Neural cell (in vitro differentiated cells): ENCODE measurements around the gene COPS2. TPM values are rescaled to one million over a fixed set of nuclear protein-coding genes. Genes with fewer than 3 reads are reported as not detected.

Experiments
- H2AFZ ChIP-seq: fragments of 200-600, 300-800 bp; sonication (generic), shearing (Covaris generic); 2 replicates; pipeline ENCODE4 v1.6.0; 2014; ENCODE audit warnings: low read depth, mild to moderate bottlenecking, antibody characterized with exemption, low read length, moderate library complexity
- H3F3A ChIP-seq: fragments of 200-600 bp; shearing (Covaris generic); 2 replicates; pipeline ENCODE4 v1.6.1; 2016; ENCODE audit warnings: mild to moderate bottlenecking, moderate library complexity, mixed read lengths, antibody characterized with exemption, low read length; ENCODE audit not compliant: insufficient read depth, poor library complexity, severe bottlenecking
- H3K27ac ChIP-seq: fragments of 200-600, 300-800 bp; sonication (generic), shearing (Covaris generic); 2 replicates; pipeline ENCODE4 v1.5.1; 2014; ENCODE audit warnings: mild to moderate bottlenecking, low read length, moderate library complexity
- H3K27me3 ChIP-seq: fragments of 300-800, 200-600 bp; sonication (generic), shearing (Covaris generic); 2 replicates; pipeline ENCODE4 v1.6.0; 2014; ENCODE audit warnings: mild to moderate bottlenecking, low read depth, low read length, moderate library complexity; ENCODE audit not compliant: insufficient read depth
- H3K36me3 ChIP-seq: fragments of 300-800, 200-600 bp; sonication (generic), shearing (Covaris generic); 2 replicates; pipeline ENCODE4 v1.5.1; 2014; ENCODE audit warnings: mild to moderate bottlenecking, antibody characterized with exemption, low read length, moderate library complexity; ENCODE audit not compliant: insufficient read depth
- H3K4me2 ChIP-seq: fragments of 300-800, 200-600 bp; sonication (generic), shearing (Covaris generic); 2 replicates; pipeline ENCODE4 v1.6.0; 2014; ENCODE audit warnings: mild to moderate bottlenecking, low read length
- H3K4me3 ChIP-seq: fragments of 300-800, 200-600 bp; sonication (generic), shearing (Covaris generic); 2 replicates; pipeline ENCODE4 v1.5.1; 2014; ENCODE audit warnings: mild to moderate bottlenecking, low read length, moderate library complexity
- H3K79me2 ChIP-seq: fragments of 200-600 bp; shearing (Covaris generic); replicated peaks from 2 replicates; pipeline ENCODE4 v1.6.0; 2014; ENCODE audit warnings: mild to moderate bottlenecking, low read length, moderate library complexity; ENCODE audit not compliant: insufficient read depth
- H3K9ac ChIP-seq: fragments of 300-800, 200-600 bp; sonication (generic), shearing (Covaris generic); 2 replicates; pipeline ENCODE4 v1.6.1; 2016; ENCODE audit warnings: mild to moderate bottlenecking, low read length, mixed read lengths
- H3K9me2 ChIP-seq: fragments of 200-600 bp; shearing (Covaris generic); 2 replicates; pipeline ENCODE4 v1.6.1; 2016; ENCODE audit warnings: mild to moderate bottlenecking, low read length, mixed read lengths; ENCODE audit not compliant: insufficient read depth
- H3K9me3 ChIP-seq: fragments of 200-600, 300-800 bp; sonication (generic), shearing (Covaris generic); 2 replicates; pipeline ENCODE4 v1.6.1; 2016; ENCODE audit warnings: mild to moderate bottlenecking, mixed run types, low read length, moderate library complexity, mixed read lengths
- H4K20me1 ChIP-seq: fragments of 200-600 bp; shearing (Covaris generic); 2 replicates; pipeline ENCODE4 v1.6.1; 2016; ENCODE audit warnings: mild to moderate bottlenecking, mixed run types; ENCODE audit not compliant: insufficient read depth
- EP300 ChIP-seq: fragments of 450-650 bp; conservative IDR thresholded peaks from 2 replicates; pipeline ENCODE4 v1.6.1; 2014; ENCODE audit warnings: antibody characterized with exemption, mild to moderate bottlenecking, moderate library complexity; ENCODE audit not compliant: poor library complexity, severe bottlenecking
- EZH2 ChIP-seq: fragments of 200-600, 300-800 bp; shearing (Covaris generic), sonication (generic); IDR thresholded peaks from 2 replicates; pipeline ENCODE4 v1.6.1; 2014; ENCODE audit warnings: antibody characterized with exemption, low read length, borderline replicate concordance, mild to moderate bottlenecking; ENCODE audit not compliant: insufficient read depth, poor library complexity, severe bottlenecking
- MXI1 ChIP-seq: fragments of 450-650 bp; conservative IDR thresholded peaks from 2 replicates; pipeline ENCODE4 v1.6.1; 2014; ENCODE audit warnings: antibody characterized with exemption, mild to moderate bottlenecking; ENCODE audit not compliant: poor library complexity, severe bottlenecking
- POLR2AphosphoS5 ChIP-seq: IDR thresholded peaks from 2 replicates; pipeline ENCODE4 v1.6.1; 2012
- RAD21 ChIP-seq: fragments of 450-650 bp; conservative IDR thresholded peaks from 2 replicates; pipeline ENCODE4 v1.6.1; 2014; ENCODE audit warnings: antibody characterized with exemption, mild to moderate bottlenecking, moderate library complexity
- REST ChIP-seq: IDR thresholded peaks from 2 replicates; pipeline ENCODE4 v1.6.1; 2012; ENCODE audit warnings: borderline replicate concordance
- SMC3 ChIP-seq: fragments of 450-650 bp; conservative IDR thresholded peaks from 2 replicates; pipeline ENCODE4 v1.6.1; 2014; ENCODE audit warnings: antibody characterized with exemption, mild to moderate bottlenecking, moderate library complexity; ENCODE audit not compliant: poor library complexity
- TAF1 ChIP-seq: IDR thresholded peaks from 2 replicates; pipeline ENCODE4 v1.6.1; 2012; ENCODE audit warnings: low read depth
- polyA plus RNA-seq: library from polyadenylated mRNA; depleted of rRNA; stranded (reverse); fragments of >200 nt; gene quantifications from 2 replicates; pipeline ENCODE4 v1.2.3, GENCODE V29; 2014
- TF ChIP-seq, protein P1 (sequence below): fragments of 450-650 bp; IDR thresholded peaks from 2 replicates; pipeline ENCODE4 v1.5.1; 2014; ENCODE audit warnings: antibody characterized with exemption, mild to moderate bottlenecking, moderate library complexity; ENCODE audit not compliant: poor library complexity, severe bottlenecking

Gene COPS2
- polyA plus RNA-seq, 1 donor from 2014 or later = 88.8 TPM

- no peak overlapping the region for H3K4me3 ChIP-seq
- no peaks in the 10 kb centered on the region for H3K36me3 ChIP-seq
- H4K20me1 ChIP-seq = no peaks in the 10 kb centered on the region
- H3K27ac ChIP-seq = no peak overlapping the region
- no peak for TF ChIP-seq RAD21
- no peak for TF ChIP-seq EP300
- TF ChIP-seq POLR2AphosphoS5 = no peak
- no peak for TF ChIP-seq MXI1
- no peak for TF ChIP-seq EZH2
- no peak for TF ChIP-seq REST
- TF ChIP-seq, protein P1, sequence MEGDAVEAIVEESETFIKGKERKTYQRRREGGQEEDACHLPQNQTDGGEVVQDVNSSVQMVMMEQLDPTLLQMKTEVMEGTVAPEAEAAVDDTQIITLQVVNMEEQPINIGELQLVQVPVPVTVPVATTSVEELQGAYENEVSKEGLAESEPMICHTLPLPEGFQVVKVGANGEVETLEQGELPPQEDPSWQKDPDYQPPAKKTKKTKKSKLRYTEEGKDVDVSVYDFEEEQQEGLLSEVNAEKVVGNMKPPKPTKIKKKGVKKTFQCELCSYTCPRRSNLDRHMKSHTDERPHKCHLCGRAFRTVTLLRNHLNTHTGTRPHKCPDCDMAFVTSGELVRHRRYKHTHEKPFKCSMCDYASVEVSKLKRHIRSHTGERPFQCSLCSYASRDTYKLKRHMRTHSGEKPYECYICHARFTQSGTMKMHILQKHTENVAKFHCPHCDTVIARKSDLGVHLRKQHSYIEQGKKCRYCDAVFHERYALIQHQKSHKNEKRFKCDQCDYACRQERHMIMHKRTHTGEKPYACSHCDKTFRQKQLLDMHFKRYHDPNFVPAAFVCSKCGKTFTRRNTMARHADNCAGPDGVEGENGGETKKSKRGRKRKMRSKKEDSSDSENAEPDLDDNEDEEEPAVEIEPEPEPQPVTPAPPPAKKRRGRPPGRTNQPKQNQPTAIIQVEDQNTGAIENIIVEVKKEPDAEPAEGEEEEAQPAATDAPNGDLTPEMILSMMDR = no peak
- no peaks in the 10 kb centered on the region for H3F3A ChIP-seq
- H3K9me3 ChIP-seq = no peaks in the 10 kb centered on the region
- no peak overlapping the region for H2AFZ ChIP-seq
- no peaks in the 10 kb centered on the region for H3K9me2 ChIP-seq
- no peak overlapping the region for H3K9ac ChIP-seq
- no peak overlapping the region for H3K4me2 ChIP-seq
- H3K79me2 ChIP-seq = no peaks in the 10 kb centered on the region
- H3K27me3 ChIP-seq = no peaks in the 10 kb centered on the region
Observed at GRCh38 chr15:49199666-49200065, 44.3 kb upstream of the COPS2 start.

- Histone ChIP-seq H3K9me3 (no peaks in the 10 kb centered on the region), H3K27me3 (no peaks in the 10 kb centered on the region), H3K36me3 (no peaks in the 10 kb centered on the region), H2AFZ (no peak overlapping the region), H4K20me1 (no peaks in the 10 kb centered on the region), H3K4me3 (no peak overlapping the region), H3K4me2 (no peak overlapping the region), H3K27ac (no peak overlapping the region), H3K9me2 (no peaks in the 10 kb centered on the region), H3K9ac (no peak overlapping the region), H3F3A (no peaks in the 10 kb centered on the region), H3K79me2 (no peaks in the 10 kb centered on the region)
- TF ChIP-seq POLR2AphosphoS5 (no peak), MXI1 (no peak), TAF1 (no peak), EP300 (no peak), RAD21 (no peak), REST (no peak), SMC3 (no peak), EZH2 (no peak)
- TF ChIP-seq, protein P1 = no peak
Observed at GRCh38 chr15:49196856-49197255, 41.5 kb upstream of the COPS2 start.
